Esophagus muscularis mucosa (tissue), 4 donors: ENCODE data around the gene NHSL1. TPM values are rescaled to one million over a fixed set of nuclear protein-coding genes. Genes with fewer than 3 reads are reported as not detected.
A peak's percentile ranks its signal among the peaks of the same experiment; 100 is the strongest.

Experiments
- DNase-seq: peaks from one replicate; pipeline ENCODE4 v3.0.0-alpha.2; 2017; ENCODE audit errors: extremely low spot score
- H3K27ac ChIP-seq, 4 donors: fragments of 200-600 bp; sonication (generic); replicated peaks in 1 of 4; 1 replicate in 3 of 4; 2 replicates in 1 of 4; pipeline ENCODE4 v1.5.1; 2016 to 2019; ENCODE audit warnings: mild to moderate bottlenecking in 1 of 4
- H3K27me3 ChIP-seq, 4 donors: fragments of 200-600 bp; sonication (generic); one replicate each; pipeline versions ENCODE4 v1.5.1 to v1.6.0; 2016 to 2019
- H3K36me3 ChIP-seq, 4 donors: fragments of 200-600 bp; sonication (generic); one replicate each; pipeline ENCODE4 v1.5.1; 2016 to 2019
- H3K4me1 ChIP-seq, 4 donors: fragments of 200-600 bp; sonication (generic); one replicate each; pipeline ENCODE4 v1.5.1; 2016 to 2019
- H3K4me3 ChIP-seq, 4 donors: fragments of 200-600 bp; sonication (generic); 1 replicate in 2 of 4; 2 replicates in 2 of 4; pipeline ENCODE4 v1.5.1; 2016 to 2019; ENCODE audit warnings: mild to moderate bottlenecking in 4 of 4, moderate library complexity in 1 of 4
- H3K9me3 ChIP-seq, 4 donors: fragments of 200-600 bp; sonication (generic); 1 replicate in 3 of 4; 2 replicates in 1 of 4; pipeline ENCODE4 v1.5.1; 2016 to 2019
- EP300 ChIP-seq: sonication (generic); formaldehyde crosslinking; IDR thresholded peaks from one replicate; pipeline ENCODE4 v1.6.1; 2017; ENCODE audit warnings: antibody characterized with exemption
- POLR2A ChIP-seq: fragments of 450-650 bp; IDR thresholded peaks from one replicate; pipeline ENCODE4 v1.6.1; 2017; ENCODE audit warnings: antibody characterized with exemption, moderate library complexity, mild to moderate bottlenecking, low read depth
- POLR2AphosphoS5 ChIP-seq, 2 donors: sonication (generic); formaldehyde crosslinking; IDR thresholded peaks; one replicate each; pipeline ENCODE4 v1.6.1; 2017; ENCODE audit warnings: antibody characterized with exemption in 2 of 2
- WGBS: methylation state at CpG from one replicate; pipeline ENCODE4 v1.1.5; 2018; 5-methylcytosine and 5-hydroxymethylcytosine counted together
- intact Hi-C: fragments of 100-400 bp; cut with DNase I; formaldehyde crosslinking; loops from one replicate; pipeline ENCODE4 v1.15.1; 2023
- total RNA-seq, 4 donors: library from RNA; depleted of rRNA; stranded (reverse); fragments of >200 nt; gene quantifications; one replicate each; pipeline versions ENCODE4 v1.1.0 to v1.2.1, GENCODE V29; 2016
- TF ChIP-seq, protein P1 (sequence below), 3 experiments: fragments of 200-600 bp in 2 of 3; fragments of 450-650 bp in 1 of 3; sonication (generic) in 2 of 3; IDR thresholded peaks; one replicate each; pipeline ENCODE4 v1.5.1; 2017 to 2019; ENCODE audit warnings: antibody characterized with exemption in 3 of 3, mild to moderate bottlenecking in 2 of 3, moderate library complexity in 1 of 3

The NHSL1 gene
- total RNA-seq, 4 donors from 2014 or later: 8.6 to 15.6 (median 11.7) TPM

DNA sequence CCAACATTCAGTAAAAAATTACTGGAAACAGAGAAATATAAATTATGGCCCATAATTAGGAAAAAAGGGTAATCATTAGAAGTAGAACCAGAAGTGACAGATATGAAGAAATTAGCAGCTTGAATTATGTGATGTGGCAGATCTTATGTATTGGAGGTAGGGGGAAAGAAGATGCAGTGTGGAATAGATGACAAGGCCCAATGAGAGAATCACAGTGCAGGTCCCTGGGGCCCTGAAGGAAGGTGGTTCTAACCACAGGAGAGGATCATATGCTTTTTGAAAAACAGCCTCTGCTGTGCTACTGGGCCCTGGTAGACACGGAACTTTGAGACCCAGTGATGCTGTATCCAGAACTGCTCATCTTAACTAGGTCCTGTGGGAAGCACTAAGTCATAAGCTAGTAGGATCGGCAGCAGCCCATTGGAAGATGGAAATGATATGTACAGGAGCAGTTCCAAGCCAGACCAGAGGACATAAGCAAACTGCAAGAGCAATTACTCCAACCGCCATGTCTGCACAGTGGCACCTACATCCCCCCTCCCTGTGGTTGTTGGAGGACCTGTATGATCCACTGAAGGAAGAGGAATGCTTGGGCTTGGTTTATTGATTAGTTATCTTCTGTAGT lies 81.1 kb downstream of the NHSL1 start:
- 88% methylated on average over 3 of the region's 3 CpGs for WGBS
- no peak overlapping the region for H3K27ac ChIP-seq
- intact Hi-C loops: no loop called here

DNA sequence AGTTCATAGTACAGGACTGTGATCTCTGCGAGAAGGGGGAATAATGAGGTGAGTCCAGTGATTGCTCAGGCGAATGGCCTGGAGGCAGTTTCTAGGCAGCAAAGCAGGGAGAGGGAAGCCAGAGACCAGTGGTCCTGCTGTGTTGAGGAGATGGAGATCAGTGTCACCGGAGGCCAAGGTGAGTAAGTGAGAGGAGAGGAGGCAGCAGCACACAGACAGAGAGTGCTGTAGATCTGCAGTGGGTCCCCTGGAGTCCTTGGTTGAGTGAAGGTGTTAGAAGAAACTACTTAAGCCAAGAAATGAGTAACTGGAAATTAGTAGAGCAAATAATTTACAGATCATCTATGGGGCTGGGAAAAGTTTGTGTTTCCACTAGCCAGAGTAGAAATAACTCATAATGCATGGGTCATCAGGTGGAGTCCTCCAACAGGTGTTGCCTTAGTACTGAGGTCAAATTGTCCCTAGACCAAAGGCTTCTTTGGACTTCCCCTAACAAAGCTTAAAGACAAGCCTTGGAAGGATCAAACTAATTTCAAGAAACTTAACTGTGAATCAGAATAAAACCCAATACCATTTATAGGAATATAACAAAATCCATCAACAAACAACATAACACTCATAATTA lies 81.7 kb downstream of the NHSL1 start:
- TF ChIP-seq, protein P1, sequence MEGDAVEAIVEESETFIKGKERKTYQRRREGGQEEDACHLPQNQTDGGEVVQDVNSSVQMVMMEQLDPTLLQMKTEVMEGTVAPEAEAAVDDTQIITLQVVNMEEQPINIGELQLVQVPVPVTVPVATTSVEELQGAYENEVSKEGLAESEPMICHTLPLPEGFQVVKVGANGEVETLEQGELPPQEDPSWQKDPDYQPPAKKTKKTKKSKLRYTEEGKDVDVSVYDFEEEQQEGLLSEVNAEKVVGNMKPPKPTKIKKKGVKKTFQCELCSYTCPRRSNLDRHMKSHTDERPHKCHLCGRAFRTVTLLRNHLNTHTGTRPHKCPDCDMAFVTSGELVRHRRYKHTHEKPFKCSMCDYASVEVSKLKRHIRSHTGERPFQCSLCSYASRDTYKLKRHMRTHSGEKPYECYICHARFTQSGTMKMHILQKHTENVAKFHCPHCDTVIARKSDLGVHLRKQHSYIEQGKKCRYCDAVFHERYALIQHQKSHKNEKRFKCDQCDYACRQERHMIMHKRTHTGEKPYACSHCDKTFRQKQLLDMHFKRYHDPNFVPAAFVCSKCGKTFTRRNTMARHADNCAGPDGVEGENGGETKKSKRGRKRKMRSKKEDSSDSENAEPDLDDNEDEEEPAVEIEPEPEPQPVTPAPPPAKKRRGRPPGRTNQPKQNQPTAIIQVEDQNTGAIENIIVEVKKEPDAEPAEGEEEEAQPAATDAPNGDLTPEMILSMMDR (IDR thresholded peaks at IDR 0.05): no peak
- TF ChIP-seq EP300: no peak
- no peak for TF ChIP-seq POLR2AphosphoS5 (IDR thresholded peaks at IDR 0.05)
- no peak for TF ChIP-seq POLR2A
- Histone ChIP-seq H3K27me3 (no peaks in the 10 kb centered on the region), H3K9me3 (no peaks in the 10 kb centered on the region), H3K4me1 (peaks cover 0 to 3% (median 1%) of the 10 kb centered on the region in 4 donors), H3K36me3 (peaks cover 9 to 65% (median 34%) of the 10 kb centered on the region in 4 donors), H3K27ac (no peak overlapping the region), H3K4me3 (no peak overlapping the region)
- 94% methylated on average over 3 of the region's 3 CpGs for WGBS
- DNase-seq: no peak
- intact Hi-C loops: no loop called here

More for the DNA sequence above, 81.1 kb downstream of the NHSL1 start:
- no peak overlapping the region for H3K4me3 ChIP-seq
- no peaks in the 10 kb centered on the region for H3K9me3 ChIP-seq
- no peak for TF ChIP-seq POLR2AphosphoS5 (IDR thresholded peaks at IDR 0.05)
- TF ChIP-seq, protein P1 (IDR thresholded peaks at IDR 0.05): no peak
- no peak for TF ChIP-seq EP300
- no peak for TF ChIP-seq POLR2A
- H3K27me3 ChIP-seq: no peaks in the 10 kb centered on the region
- peak; percentile 77 for DNase-seq
- peaks cover 0 to 9% (median 3%) of the 10 kb centered on the region in 4 donors for H3K4me1 ChIP-seq
- H3K36me3 ChIP-seq: peaks cover 9 to 59% (median 29%) of the 10 kb centered on the region in 4 donors

DNA sequence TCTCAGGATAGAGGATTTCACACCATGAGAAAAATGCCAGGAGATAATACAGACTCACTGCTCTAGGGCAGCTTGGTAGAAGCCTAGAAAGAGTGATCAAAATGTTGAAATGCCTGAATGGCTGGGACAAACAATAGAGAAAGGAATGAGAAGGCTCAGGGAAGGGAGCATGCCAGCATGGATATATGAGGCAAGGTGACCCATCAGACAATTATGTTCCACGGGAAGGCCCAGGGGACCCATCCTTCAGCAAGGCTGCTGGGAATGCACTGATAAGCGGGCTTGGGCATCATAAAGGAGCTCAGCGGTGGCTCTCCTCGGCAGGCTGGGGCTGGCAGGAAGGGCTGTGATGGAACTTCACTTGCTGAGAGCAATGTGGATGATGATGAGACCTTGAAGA lies 83.1 kb downstream of the NHSL1 start:
- 90% methylated on average over 4 of the region's 4 CpGs for WGBS

DNA sequence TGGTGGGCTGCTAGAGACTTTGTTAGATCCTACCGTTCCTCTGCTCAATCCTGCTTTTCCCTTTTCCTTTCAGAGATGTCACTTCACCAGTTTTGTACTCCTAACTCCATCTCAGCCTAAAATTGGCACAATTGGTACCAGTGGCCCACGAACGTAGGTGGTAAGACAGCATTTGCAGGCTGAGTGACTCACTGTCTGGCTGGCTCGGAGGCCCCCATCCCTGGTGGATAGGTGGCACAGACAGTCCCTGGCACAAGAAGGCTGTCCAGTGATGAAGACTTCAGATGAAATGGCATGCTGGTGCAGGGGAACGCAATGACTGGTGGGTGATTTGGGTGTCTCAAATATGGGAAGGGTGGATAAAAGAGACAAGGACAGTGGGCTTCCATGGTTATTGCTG lies 84.2 kb downstream of the NHSL1 start:
- Histone ChIP-seq H3K27ac (no peak overlapping the region), H3K4me1 (peaks cover 0 to 8% (median 4%) of the 10 kb centered on the region in 4 donors), H3K27me3 (no peaks in the 10 kb centered on the region), H3K9me3 (no peaks in the 10 kb centered on the region), H3K36me3 (peaks cover 24 to 90% (median 56%) of the 10 kb centered on the region in 4 donors), H3K4me3 (no peak overlapping the region)
- no peak for DNase-seq
- TF ChIP-seq POLR2A (no peak), EP300 (no peak), POLR2AphosphoS5 (IDR thresholded peaks at IDR 0.05) (no peak)
- TF ChIP-seq, protein P1 (IDR thresholded peaks at IDR 0.05): no peak
- intact Hi-C loops: no loop called here
- 92% methylated on average over 5 of the region's 5 CpGs for WGBS

More for the DNA sequence above, 83.1 kb downstream of the NHSL1 start:
- H3K9me3 ChIP-seq: no peaks in the 10 kb centered on the region
- DNase-seq: no peak
- peaks cover 23 to 79% (median 47%) of the 10 kb centered on the region in 4 donors for H3K36me3 ChIP-seq
- TF ChIP-seq POLR2A (no peak), POLR2AphosphoS5 (IDR thresholded peaks at IDR 0.05) (no peak), EP300 (no peak)
- TF ChIP-seq, protein P1 (IDR thresholded peaks at IDR 0.05): no peak
- H3K4me1 ChIP-seq: peaks cover 0 to under 1% (median 0%) of the 10 kb centered on the region in 4 donors
- H3K27ac ChIP-seq: no peak overlapping the region
- intact Hi-C loops: no loop called here
- H3K27me3 ChIP-seq: no peaks in the 10 kb centered on the region
- H3K4me3 ChIP-seq: no peak overlapping the region
